GM12892 (cell line): ENCODE measurements around the gene EDEM1.

ENCODE experiments used
- POLR2A ChIP-seq: IDR thresholded peaks from 2 replicates; pipeline ENCODE4 v1.6.1; 2011; ENCODE audit warnings: low read depth, low read length, control low read depth
- POLR2AphosphoS5 ChIP-seq: IDR thresholded peaks from 2 replicates; pipeline ENCODE4 v1.6.1; 2011; ENCODE audit warnings: low read depth, low read length, control low read depth
- TAF1 ChIP-seq: IDR thresholded peaks from 2 replicates; pipeline ENCODE4 v1.6.1; 2011; ENCODE audit warnings: low read depth, mild to moderate bottlenecking, control low read depth, low read length, borderline replicate concordance

- TF ChIP-seq POLR2AphosphoS5, result no peak
- TF ChIP-seq POLR2A, result no peak
- TF ChIP-seq TAF1, result no peak
Measured at GRCh38 chr3:5255404-5256344, 68.2 kb downstream of the EDEM1 start.
